ENCODE data around the gene OR4C11. TPM values are rescaled to one million over a fixed set of nuclear protein-coding genes. Genes with fewer than 3 reads are reported as not detected.

OR4C11 gene
- total and polyA plus RNA-seq, 2 experiments from 2014 or later: not detected

DNA sequence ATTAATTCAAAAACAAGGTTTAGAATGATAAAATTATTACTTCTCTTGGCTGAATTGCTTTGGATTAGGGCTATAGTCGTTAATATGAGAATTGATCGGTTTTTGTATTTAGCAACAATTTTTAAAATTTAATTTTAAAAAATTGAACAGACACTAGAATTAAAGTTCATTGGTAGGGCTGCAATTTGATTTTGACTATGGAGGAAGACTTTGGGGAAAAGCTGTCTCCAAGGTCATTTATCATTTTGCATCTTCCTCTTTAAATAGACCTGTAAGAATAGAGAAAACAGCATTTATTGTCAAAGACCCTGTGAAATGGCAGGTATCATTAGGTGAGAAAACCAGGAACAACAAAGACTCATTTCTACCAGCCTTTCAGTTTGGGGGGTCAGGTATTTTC lies 40.6 kb upstream of the OR4C11 start, which contains the start of gene OR4S2:
OR4S2 (plus strand) TSS at position 301 of the 400 bp plus-strand sequence. CDS start 2,577 bp downstream, outside the sequence.
- H3K27me3 ChIP-seq (ENCODE audit: insufficient read depth): no peaks in the 10 kb centered on the region
- peaks cover 90% of the 10 kb centered on the region for H3K9me3 Mint-ChIP-seq

More for the DNA sequence above, 40.6 kb upstream of the OR4C11 start, which contains the start of gene OR4S2:
- H3K4me1 ChIP-seq (ENCODE audit: insufficient read depth): no peaks in the 10 kb centered on the region
- H3K9me2 ChIP-seq (ENCODE audit: insufficient read depth): no peaks in the 10 kb centered on the region
- no peak for ATAC-seq
- peaks cover 2% of the 10 kb centered on the region for H3K27me3 Mint-ChIP-seq (ENCODE audit: insufficient read depth, low read depth, poor library complexity)
- H3K4me3 ChIP-seq: no peak within 1 kb of the TSS
- TF ChIP-seq STAT1 (IDR thresholded peaks at IDR 0.05; ENCODE audit: unreplicated experiment) (no peak), POLR2AphosphoS5 (IDR thresholded peaks at IDR 0.05; ENCODE audit: low read depth) (no peak), ZNF462 (CRISPR knock-in tag; IDR thresholded peaks at IDR 0.05) (no peak), JUNB (IDR thresholded peaks at IDR 0.05; ENCODE audit: unreplicated experiment) (no peak), EZH2phosphoT487 (IDR thresholded peaks at IDR 0.05; ENCODE audit: unreplicated experiment) (no peak), ZNF114 (CRISPR knock-in tag; IDR thresholded peaks at IDR 0.05) (no peak), NANOG (IDR thresholded peaks at IDR 0.05; ENCODE audit: borderline replicate concordance) (no peak), ZNF331 (CRISPR knock-in tag; IDR thresholded peaks at IDR 0.05; ENCODE audit: low read depth) (no peak), ETS1 (IDR thresholded peaks at IDR 0.05) (no peak), REST (IDR thresholded peaks at IDR 0.05; ENCODE audit: unreplicated experiment) (no peak), EZH2 (IDR thresholded peaks at IDR 0.05; ENCODE audit: low read depth, unreplicated experiment) (no peak), CREB1 (CRISPR knock-in tag; IDR thresholded peaks at IDR 0.05; ENCODE audit: low read depth) (no peak)
- TF ChIP-seq, protein P1, sequence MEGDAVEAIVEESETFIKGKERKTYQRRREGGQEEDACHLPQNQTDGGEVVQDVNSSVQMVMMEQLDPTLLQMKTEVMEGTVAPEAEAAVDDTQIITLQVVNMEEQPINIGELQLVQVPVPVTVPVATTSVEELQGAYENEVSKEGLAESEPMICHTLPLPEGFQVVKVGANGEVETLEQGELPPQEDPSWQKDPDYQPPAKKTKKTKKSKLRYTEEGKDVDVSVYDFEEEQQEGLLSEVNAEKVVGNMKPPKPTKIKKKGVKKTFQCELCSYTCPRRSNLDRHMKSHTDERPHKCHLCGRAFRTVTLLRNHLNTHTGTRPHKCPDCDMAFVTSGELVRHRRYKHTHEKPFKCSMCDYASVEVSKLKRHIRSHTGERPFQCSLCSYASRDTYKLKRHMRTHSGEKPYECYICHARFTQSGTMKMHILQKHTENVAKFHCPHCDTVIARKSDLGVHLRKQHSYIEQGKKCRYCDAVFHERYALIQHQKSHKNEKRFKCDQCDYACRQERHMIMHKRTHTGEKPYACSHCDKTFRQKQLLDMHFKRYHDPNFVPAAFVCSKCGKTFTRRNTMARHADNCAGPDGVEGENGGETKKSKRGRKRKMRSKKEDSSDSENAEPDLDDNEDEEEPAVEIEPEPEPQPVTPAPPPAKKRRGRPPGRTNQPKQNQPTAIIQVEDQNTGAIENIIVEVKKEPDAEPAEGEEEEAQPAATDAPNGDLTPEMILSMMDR (conservative IDR thresholded peaks at IDR 0.05; ENCODE audit: low read depth in 2 of 2): no peak
- H3K36me3 ChIP-seq (ENCODE audit: insufficient read depth): peaks cover 14% of the 10 kb centered on the region; the same call in 1 of the 2 replicates
- H3K79me2 ChIP-seq (replicated peaks; ENCODE audit: insufficient read depth): no peaks in the 10 kb centered on the region
- no peak within 1 kb of the TSS for H3K4me2 ChIP-seq
- no peak within 1 kb of the TSS for H3K27ac ChIP-seq (ENCODE audit: low read depth)
- H3K4me1 Mint-ChIP-seq: no peaks in the 10 kb centered on the region
- peaks cover 22% of the 10 kb centered on the region; the same call in 2 of the 3 replicates for H3K36me3 Mint-ChIP-seq (ENCODE audit: low read depth)
- H3K27ac Mint-ChIP-seq: no peak within 1 kb of the TSS
- no peak for DNase-seq (ENCODE audit: low spot score)
- H3K4me3 Mint-ChIP-seq: no peak within 1 kb of the TSS
- H3F3A ChIP-seq (replicated peaks; ENCODE audit: low read depth): no peaks in the 10 kb centered on the region
- H2AFZ ChIP-seq: no peak within 1 kb of the TSS
- no peaks in the 10 kb centered on the region for H4K20me1 ChIP-seq (replicated peaks; ENCODE audit: insufficient read depth)
